A673 (cell line): ENCODE data around the gene EXOSC7. TPM values are rescaled to one million over a fixed set of nuclear protein-coding genes. Genes with fewer than 3 reads are reported as not detected.
A peak's percentile ranks its signal among the peaks of the same experiment; 100 is the strongest.

Experiments used
- BruUV-seq: library from RNA; stranded (reverse); fragments of 400-500 nt; replicated peaks from 2 replicates; lab custom pipeline; 2021; lab: Mats Ljungman, UMichigan
- CTCF ChIA-PET: fragments of 300-600 bp; sonication (Branson Sonifier 250); formaldehyde crosslinking; loops from one replicate; lab custom pipeline; 2022; ENCODE audit warnings: antibody characterized with exemption; lab: Charles Lee
- POLR2A ChIA-PET: fragments of 300-600 bp; sonication (Branson Sonifier 250); formaldehyde crosslinking; loops from one replicate; lab custom pipeline; 2022; ENCODE audit warnings: antibody characterized with exemption; ENCODE audit not compliant: low non-redundant PET; lab: Charles Lee
- DNase-seq: peaks from one replicate; pipeline ENCODE4 v3.0.0-alpha.2; 2015; ENCODE audit warnings: low spot score
- H3K27ac ChIP-seq: fragments of 200-600 bp; sonication (generic); 2 replicates; pipeline ENCODE4 v1.5.1; 2016; ENCODE audit warnings: mixed run types, low read depth, mild to moderate bottlenecking, mixed read lengths, antibody characterized with exemption, low read length; ENCODE audit not compliant: poor library complexity, severe bottlenecking
- H3K27me3 ChIP-seq: fragments of 200-600 bp; sonication (generic); replicated peaks from 2 replicates; pipeline ENCODE4 v1.6.1; 2017; ENCODE audit warnings: mixed run types, low read depth, mild to moderate bottlenecking, mixed read lengths, antibody characterized with exemption, low read length; ENCODE audit not compliant: insufficient read depth, poor library complexity
- H3K36me3 ChIP-seq: fragments of 200-600 bp; sonication (generic); 2 replicates; pipeline ENCODE4 v1.6.1; 2016; ENCODE audit warnings: mixed run types, mild to moderate bottlenecking, mixed read lengths, antibody characterized with exemption, low read length; ENCODE audit not compliant: insufficient read depth, poor library complexity, severe bottlenecking
- H3K4me1 ChIP-seq: fragments of 200-600 bp; sonication (generic); 2 replicates; pipeline ENCODE4 v1.6.1; 2017; ENCODE audit warnings: mixed run types, mild to moderate bottlenecking, mixed read lengths, antibody characterized with exemption, low read length; ENCODE audit not compliant: insufficient read depth, poor library complexity, severe bottlenecking
- H3K4me3 ChIP-seq: fragments of 200-600 bp; sonication (generic); 2 replicates; pipeline ENCODE4 v1.5.1; 2016; ENCODE audit warnings: low read depth, mixed run types, mild to moderate bottlenecking, mixed read lengths, low read length; ENCODE audit not compliant: poor library complexity, severe bottlenecking
- H3K9me3 ChIP-seq: fragments of 200-600 bp; sonication (generic); 2 replicates; pipeline ENCODE4 v1.6.1; 2016; ENCODE audit warnings: mixed run types, low read depth, mild to moderate bottlenecking, mixed read lengths, antibody characterized with exemption, low read length; ENCODE audit not compliant: poor library complexity, severe bottlenecking
- EZH2 ChIP-seq: fragments of 200-600 bp; sonication (generic); IDR thresholded peaks from 2 replicates; pipeline ENCODE4 v1.6.1; 2017; ENCODE audit warnings: borderline replicate concordance, low read depth, mild to moderate bottlenecking, mixed read lengths, antibody characterized with exemption, low read length; ENCODE audit not compliant: poor library complexity, severe bottlenecking
- intact Hi-C: fragments of 100-400 bp; cut with micrococcal nuclease; formaldehyde crosslinking; loops from one replicate; pipeline ENCODE4 v1.10.0; 2022; ENCODE audit not compliant: unreplicated experiment
- total RNA-seq: library from RNA; stranded (reverse); gene quantifications from 2 replicates; pipeline ENCODE4 v1.2.3, GENCODE V29; 2021
- TF ChIP-seq, protein P1 (sequence below): fragments of 300-800, 200-600 bp; sonication (generic); conservative IDR thresholded peaks from 2 replicates; pipeline ENCODE4 v1.5.1; 2017; ENCODE audit warnings: low read depth, mild to moderate bottlenecking, antibody characterized with exemption, low read length, moderate library complexity, mixed read lengths

Gene EXOSC7
- total RNA-seq, 1 experiment from 2014 or later = 47.4 TPM

DNA sequence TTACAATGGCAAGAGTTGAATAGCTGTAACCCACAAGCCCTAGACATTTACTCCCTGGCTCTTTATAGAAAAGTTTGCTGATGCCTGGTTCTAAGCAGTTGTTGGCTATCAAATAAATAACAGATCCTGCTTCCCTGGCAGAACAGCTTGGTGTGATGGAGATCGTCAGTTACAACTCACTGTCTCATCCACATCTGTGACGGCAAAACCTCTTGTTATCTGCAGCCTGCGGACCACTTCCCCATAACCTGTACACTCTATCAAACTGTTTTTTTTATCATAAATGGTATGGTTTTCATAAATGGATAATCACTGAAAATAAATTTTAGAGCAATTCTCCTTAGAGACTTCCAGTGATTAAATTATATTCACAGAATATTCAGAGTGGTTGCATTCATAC, 14.2 kb upstream of the EXOSC7 start:
- ChIA-PET POLR2A (interaction anchor here (1.2 kb wide), 1 partner anchor 11 kb away, joined by 4 read pairs; no protein-coding TSS in a partner anchor), CTCF (interaction anchor here (1.3 kb wide), 1 partner anchor 47 kb away, joined by 5 read pairs; no protein-coding TSS in a partner anchor)
- TF ChIP-seq EZH2 = no peak
- TF ChIP-seq, protein P1, sequence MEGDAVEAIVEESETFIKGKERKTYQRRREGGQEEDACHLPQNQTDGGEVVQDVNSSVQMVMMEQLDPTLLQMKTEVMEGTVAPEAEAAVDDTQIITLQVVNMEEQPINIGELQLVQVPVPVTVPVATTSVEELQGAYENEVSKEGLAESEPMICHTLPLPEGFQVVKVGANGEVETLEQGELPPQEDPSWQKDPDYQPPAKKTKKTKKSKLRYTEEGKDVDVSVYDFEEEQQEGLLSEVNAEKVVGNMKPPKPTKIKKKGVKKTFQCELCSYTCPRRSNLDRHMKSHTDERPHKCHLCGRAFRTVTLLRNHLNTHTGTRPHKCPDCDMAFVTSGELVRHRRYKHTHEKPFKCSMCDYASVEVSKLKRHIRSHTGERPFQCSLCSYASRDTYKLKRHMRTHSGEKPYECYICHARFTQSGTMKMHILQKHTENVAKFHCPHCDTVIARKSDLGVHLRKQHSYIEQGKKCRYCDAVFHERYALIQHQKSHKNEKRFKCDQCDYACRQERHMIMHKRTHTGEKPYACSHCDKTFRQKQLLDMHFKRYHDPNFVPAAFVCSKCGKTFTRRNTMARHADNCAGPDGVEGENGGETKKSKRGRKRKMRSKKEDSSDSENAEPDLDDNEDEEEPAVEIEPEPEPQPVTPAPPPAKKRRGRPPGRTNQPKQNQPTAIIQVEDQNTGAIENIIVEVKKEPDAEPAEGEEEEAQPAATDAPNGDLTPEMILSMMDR = no peak
- DNase-seq = peak; percentile 71
- Histone ChIP-seq H3K4me1 (peaks cover 94% of the 10 kb centered on the region), H3K27me3 (no peaks in the 10 kb centered on the region), H3K9me3 (no peaks in the 10 kb centered on the region), H3K27ac (peak overlapping the region; percentile 97), H3K4me3 (no peak overlapping the region), H3K36me3 (peaks cover 13% of the 10 kb centered on the region)
- intact Hi-C loops = no loop called here
- BruUV-seq = no TSS peak

DNA sequence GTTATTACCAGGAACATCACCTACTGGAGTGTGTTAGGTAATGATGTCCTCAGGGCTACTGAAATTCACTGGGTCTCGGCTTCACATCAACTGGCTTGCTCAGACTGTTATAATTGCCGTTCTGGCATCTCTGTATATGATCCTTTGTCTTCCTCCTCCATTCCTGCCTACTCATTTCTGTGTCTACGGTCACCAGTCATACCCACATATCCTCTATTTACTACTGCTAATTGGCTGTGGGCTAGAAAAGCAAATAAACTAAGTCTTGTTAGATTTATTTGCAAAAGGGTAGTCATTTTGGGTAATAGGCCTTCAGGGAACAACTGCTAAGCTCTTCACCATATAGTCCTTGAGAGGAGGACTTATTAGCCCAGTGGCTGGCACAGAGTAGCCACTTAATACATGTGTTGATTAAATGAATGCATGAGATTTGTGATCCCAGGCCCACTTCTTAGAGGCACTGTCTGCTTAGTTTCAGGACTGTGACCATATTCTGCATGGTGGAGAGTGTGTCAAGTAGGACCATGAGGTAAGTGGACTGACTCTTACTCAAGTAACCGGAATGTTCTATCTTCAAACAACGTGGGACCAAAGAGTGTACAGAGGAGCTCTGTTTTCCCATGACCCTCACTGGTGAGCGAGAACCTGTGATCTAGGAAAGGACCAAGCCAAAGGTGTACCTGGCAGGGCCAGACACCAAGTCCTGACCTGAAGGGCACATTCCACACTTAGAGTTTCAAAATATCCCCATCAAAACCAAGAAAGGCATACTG, 13.2 kb upstream of the EXOSC7 start:
- no peak overlapping the region for H3K4me3 ChIP-seq
- H3K27ac ChIP-seq = peak overlapping the region; percentile 100
- TF ChIP-seq, protein P1 = no peak
- no peak for TF ChIP-seq EZH2
- ChIA-PET POLR2A (interaction anchor here (1.2 kb wide), 1 partner anchor 12 kb away, joined by 4 read pairs; no protein-coding TSS in a partner anchor), CTCF (no interaction called here)
- intact Hi-C loops = no loop called here
- H3K27me3 ChIP-seq = no peaks in the 10 kb centered on the region
- peaks cover 13% of the 10 kb centered on the region for H3K36me3 ChIP-seq
- DNase-seq = peak; percentile 92
- no peaks in the 10 kb centered on the region for H3K9me3 ChIP-seq
- peaks cover 95% of the 10 kb centered on the region for H3K4me1 ChIP-seq
- TSS peak; percentile 92 for BruUV-seq

DNA sequence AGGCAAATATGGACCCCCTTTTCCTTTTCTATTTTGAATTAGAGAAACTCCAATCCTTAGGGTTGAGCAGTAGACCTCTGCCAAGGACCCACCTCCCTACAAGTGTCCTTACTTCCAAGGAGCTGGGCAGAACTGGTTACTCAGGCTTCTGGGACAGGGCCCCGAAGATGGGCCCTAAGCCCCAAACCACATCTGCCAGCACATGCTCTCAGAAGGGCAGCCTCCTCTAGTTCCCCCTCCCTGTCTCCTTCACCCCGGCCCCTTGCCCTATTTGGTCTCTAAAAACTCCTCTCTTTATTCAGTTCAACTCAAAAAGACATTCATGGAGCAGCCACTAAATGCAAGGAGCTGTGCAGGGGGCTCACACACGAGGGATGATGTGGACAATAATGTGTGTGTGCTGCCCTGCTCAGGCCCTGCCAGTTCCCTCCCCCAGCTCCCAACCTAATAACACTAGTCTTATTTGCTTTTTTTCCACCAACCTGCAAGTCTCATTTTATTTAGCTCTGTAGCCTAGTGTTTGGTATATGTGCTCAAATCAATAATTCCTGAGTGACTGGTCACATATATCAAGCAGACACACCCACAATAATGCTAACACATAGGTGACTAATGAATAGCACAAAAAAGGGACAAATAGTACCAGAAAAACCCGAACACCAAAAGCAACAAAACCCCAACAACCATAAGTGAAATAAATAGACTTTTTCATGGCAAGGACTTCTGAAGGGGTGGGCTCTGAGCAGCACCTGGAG, 12.3 kb upstream of the EXOSC7 start:
- TF ChIP-seq, protein P1 = no peak
- no peak for TF ChIP-seq EZH2
- intact Hi-C loops = no loop called here
- POLR2A ChIA-PET = no interaction called here
- Histone ChIP-seq H3K36me3 (peaks cover 6% of the 10 kb centered on the region), H3K9me3 (no peaks in the 10 kb centered on the region), H3K27ac (peak overlapping the region; percentile 100), H3K4me1 (peaks cover 96% of the 10 kb centered on the region), H3K4me3 (no peak overlapping the region), H3K27me3 (no peaks in the 10 kb centered on the region)
- no TSS peak for BruUV-seq
- no peak for DNase-seq
- CTCF ChIA-PET = no interaction called here
